Ovary (tissue), 9 donors: ENCODE data around the gene OGA. TPM values are rescaled to one million over a fixed set of nuclear protein-coding genes. Genes with fewer than 3 reads are reported as not detected.

Source experiments
- DNase-seq, 5 donors: peaks; one replicate each; pipeline ENCODE4 v3.0.0-alpha.2; 2019 to 2020
- H3K27ac ChIP-seq, 2 donors: fragments of 200-600 bp; one replicate each; pipeline versions ENCODE4 v1.5.1 to v1.8.0; 2019 to 2022
- H3K27me3 ChIP-seq: fragments of 200-600 bp; one replicate; pipeline ENCODE4 v1.8.0; 2022
- H3K36me3 ChIP-seq: fragments of 200-600 bp; sonication (generic); one replicate; pipeline ENCODE4 v1.5.1; 2019
- H3K4me1 ChIP-seq: one replicate; pipeline ENCODE4 v1.8.1; 2013; ENCODE audit warnings: mild to moderate bottlenecking, moderate library complexity; ENCODE audit not compliant: insufficient read depth
- H3K4me3 ChIP-seq: fragments of 200-600 bp; sonication (generic); one replicate; pipeline ENCODE4 v1.5.1; 2017
- H3K9me3 ChIP-seq, 2 donors: fragments of 200-600 bp in 1 of 2; sonication (generic) in 1 of 2; one replicate each; pipeline versions ENCODE4 v1.5.1 to v1.8.1; 2013 to 2019; ENCODE audit warnings: mild to moderate bottlenecking in 1 of 2, moderate library complexity in 1 of 2
- EP300 ChIP-seq: sonication (generic); formaldehyde crosslinking; IDR thresholded peaks from one replicate; pipeline ENCODE4 v1.6.1; 2017; ENCODE audit warnings: antibody characterized with exemption
- POLR2A ChIP-seq: fragments of 450-650 bp; IDR thresholded peaks from one replicate; pipeline ENCODE4 v1.6.1; 2017; ENCODE audit warnings: antibody characterized with exemption, mild to moderate bottlenecking, moderate library complexity
- WGBS, 3 donors: extraction: QIAGEN DNeasy Blood & Tissue Kit in 1 of 3; methylation state at CpG; one replicate each; pipeline versions ENCODE4 v1.1.5 to v1.1.7; 2013 to 2017; 5-methylcytosine and 5-hydroxymethylcytosine counted together
- intact Hi-C, 4 donors: fragments of 100-400 bp; cut with DNase I; formaldehyde crosslinking; loops; one replicate each; pipeline versions ENCODE4 v1.11.0 to v1.15.1; 2022 to 2023
- polyA plus RNA-seq, 2 donors: library from polyadenylated mRNA; stranded (reverse); fragments of 200-250 nt in 1 of 2; fragments of 350-450 nt in 1 of 2; fragmentation: Illumina TruSeq in 1 of 2; extraction: RNeasy Lipid Tissue Mini Kit (QIAGEN cat#74804) in 1 of 2; gene quantifications; one replicate each; pipeline ENCODE4 v1.2.3, GENCODE V29; 2013 to 2014
- total RNA-seq, 7 donors: library from RNA; depleted of rRNA in 2 of 7; stranded (reverse); fragments of >200 nt in 2 of 7; fragmentation: NEBNext Ultra II Directional in 3 of 7; extraction: Animal tissue kit (Norgen Biotek cat#: 25700) in 3 of 7; gene quantifications; one replicate each; pipeline versions ENCODE4 v1.1.0 to v1.2.4, GENCODE V29; 2016 to 2023
- TF ChIP-seq, protein P1 (sequence below), 3 donors: fragments of 450-650 bp in 2 of 3; fragments of 200-600 bp in 1 of 3; IDR thresholded peaks; one replicate each; pipeline versions ENCODE4 v1.5.1 to v1.8.0; 2016 to 2022; ENCODE audit warnings: antibody characterized with exemption in 3 of 3, mild to moderate bottlenecking in 1 of 3
- donor health status: DM: no; HTN: no; CAD: no; lungs with moderate emphysema.
- donor health status: DM: no; HTN: no; CAD: no.
- donor health status: Bipolar disorder and iron deficiency.
- donor health status: DM: yes; HTN: yes; CAD: no.
- donor health status: DM: no; HTN: no; CAD: no.
- donor health status: DM: yes; HTN: yes; CAD: no.

The OGA gene
- total and polyA plus RNA-seq, 9 donors: 58.9 to 134 (median 102) TPM

DNA sequence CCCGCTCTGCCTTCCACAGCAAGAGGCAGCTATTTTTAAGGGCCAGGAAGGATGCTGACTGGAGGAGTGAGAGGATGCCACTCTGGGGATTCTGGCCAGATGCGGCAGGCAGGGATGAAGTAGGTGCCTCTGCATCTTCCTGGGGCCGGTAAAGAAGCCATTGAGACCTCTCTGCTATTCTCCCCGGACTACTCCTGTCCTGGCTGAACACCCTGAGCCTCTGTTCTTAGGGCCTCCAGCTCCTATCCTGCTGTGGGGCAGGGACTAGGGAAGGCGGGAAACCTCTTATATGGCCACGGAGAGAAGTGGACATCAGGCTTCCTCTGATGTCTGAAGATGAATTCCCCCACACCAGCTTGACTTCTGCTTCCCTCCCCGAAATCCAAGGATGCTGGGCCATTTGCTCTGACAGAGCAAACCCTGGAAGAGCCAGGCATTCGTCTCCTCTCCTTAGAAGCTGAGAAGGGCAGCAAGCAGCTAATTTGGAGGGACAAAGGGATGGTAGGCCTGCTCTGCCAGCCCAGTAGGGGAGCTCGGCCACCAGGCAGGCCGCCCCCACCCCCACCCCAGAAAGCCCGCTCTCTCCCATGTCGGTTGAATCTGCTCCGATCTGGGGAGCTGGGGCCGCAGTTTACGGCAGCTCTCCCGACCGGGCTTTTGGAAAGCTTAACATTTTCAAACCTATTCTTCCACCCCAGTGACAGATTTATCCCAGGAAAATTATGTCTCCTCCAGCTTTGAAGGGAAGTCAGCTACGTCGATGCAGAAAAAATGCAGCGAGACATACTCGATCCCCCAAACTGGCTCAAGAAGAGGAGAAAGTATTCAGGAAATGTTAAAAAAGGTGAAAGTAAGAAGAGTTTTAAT lies 45.1 kb downstream of the OGA start:
- Histone ChIP-seq H3K4me1 (no peaks in the 10 kb centered on the region), H3K27me3 (no peaks in the 10 kb centered on the region), H3K9me3 (no peaks in the 10 kb centered on the region), H3K27ac (no peak overlapping the region), H3K36me3 (no peaks in the 10 kb centered on the region), H3K4me3 (no peak overlapping the region)
- DNase-seq: peak in 1 of 5 donors; percentile 8
- TF ChIP-seq, protein P1, sequence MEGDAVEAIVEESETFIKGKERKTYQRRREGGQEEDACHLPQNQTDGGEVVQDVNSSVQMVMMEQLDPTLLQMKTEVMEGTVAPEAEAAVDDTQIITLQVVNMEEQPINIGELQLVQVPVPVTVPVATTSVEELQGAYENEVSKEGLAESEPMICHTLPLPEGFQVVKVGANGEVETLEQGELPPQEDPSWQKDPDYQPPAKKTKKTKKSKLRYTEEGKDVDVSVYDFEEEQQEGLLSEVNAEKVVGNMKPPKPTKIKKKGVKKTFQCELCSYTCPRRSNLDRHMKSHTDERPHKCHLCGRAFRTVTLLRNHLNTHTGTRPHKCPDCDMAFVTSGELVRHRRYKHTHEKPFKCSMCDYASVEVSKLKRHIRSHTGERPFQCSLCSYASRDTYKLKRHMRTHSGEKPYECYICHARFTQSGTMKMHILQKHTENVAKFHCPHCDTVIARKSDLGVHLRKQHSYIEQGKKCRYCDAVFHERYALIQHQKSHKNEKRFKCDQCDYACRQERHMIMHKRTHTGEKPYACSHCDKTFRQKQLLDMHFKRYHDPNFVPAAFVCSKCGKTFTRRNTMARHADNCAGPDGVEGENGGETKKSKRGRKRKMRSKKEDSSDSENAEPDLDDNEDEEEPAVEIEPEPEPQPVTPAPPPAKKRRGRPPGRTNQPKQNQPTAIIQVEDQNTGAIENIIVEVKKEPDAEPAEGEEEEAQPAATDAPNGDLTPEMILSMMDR (IDR thresholded peaks at IDR 0.05): no peak
- TF ChIP-seq EP300 (no peak), POLR2A (no peak)
- WGBS, 3 donors: 23 to 27% (median 26%) methylated on average over 21 of the region's 21 CpGs
- intact Hi-C loops: loop anchor here in 3 of 4 donors (10.0 kb wide), 4 partner anchors 168 to 558 kb away; no protein-coding TSS in a partner anchor

- whole genome bisulfite sequencing, 3 donors: 65 to 74% (median 73%) methylated on average over 6 of the region's 6 CpGs
- Histone ChIP-seq H3K27ac (no peak overlapping the region), H3K27me3 (no peaks in the 10 kb centered on the region), H3K4me1 (no peaks in the 10 kb centered on the region), H3K36me3 (no peaks in the 10 kb centered on the region), H3K4me3 (no peak overlapping the region), H3K9me3 (no peaks in the 10 kb centered on the region)
- intact Hi-C loops: loop anchor here in 3 of 4 donors (10.0 kb wide), 4 partner anchors 167 to 557 kb away; no protein-coding TSS in a partner anchor
- DNase-seq: peak in 1 of 5 donors; percentile 12
- TF ChIP-seq POLR2A: no peak
- TF ChIP-seq, protein P1 (IDR thresholded peaks at IDR 0.05): no peak
- TF ChIP-seq EP300: no peak
Observed at GRCh38 chr10:101772017-101772894, 46.0 kb downstream of the OGA start.

DNA sequence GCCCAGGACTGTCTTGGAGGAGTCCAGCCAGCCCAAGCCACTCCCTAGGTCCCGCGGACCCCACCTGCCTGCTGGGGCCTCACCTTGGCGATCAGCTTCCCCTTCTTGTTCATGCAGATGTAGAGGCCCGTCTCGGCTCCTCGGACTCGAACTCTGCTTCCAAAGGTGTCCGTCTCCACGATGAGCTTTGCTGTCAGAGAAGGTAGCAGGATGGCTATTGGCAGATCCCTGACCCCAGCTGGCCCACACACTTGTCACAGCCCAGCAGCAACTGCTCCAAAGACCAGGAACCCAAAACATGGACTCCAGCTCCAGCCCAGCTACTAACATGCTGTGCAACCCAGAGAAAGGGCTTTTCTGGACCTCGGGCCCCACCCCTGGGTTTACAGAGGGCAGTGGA lies 46.9 kb downstream of the OGA start:
- Histone ChIP-seq H3K4me3 (no peak overlapping the region), H3K4me1 (no peaks in the 10 kb centered on the region), H3K9me3 (no peaks in the 10 kb centered on the region), H3K27ac (no peak overlapping the region), H3K36me3 (no peaks in the 10 kb centered on the region), H3K27me3 (no peaks in the 10 kb centered on the region)
- peak in 1 of 5 donors; percentile 25 for DNase-seq
- intact Hi-C loops: loop anchor here in 3 of 4 donors (10.0 kb wide), 4 partner anchors 167 to 557 kb away; no protein-coding TSS in a partner anchor
- 86 to 89% (median 89%) methylated on average over 10 of the region's 10 CpGs for WGBS, 3 donors
- no peak for TF ChIP-seq EP300
- TF ChIP-seq, protein P1 (IDR thresholded peaks at IDR 0.05): no peak
- TF ChIP-seq POLR2A: no peak
